Midbrain (tissue), 1 donor: ENCODE data around the gene CDH4.

Source experiments
- DNase-seq: peaks from one replicate; lab custom pipeline; 2025; lab: John Stamatoyannopoulos, UW

The CDH4 gene

GRCh38 chr20:61753987-61754956, 502.2 kb downstream of the CDH4 start:
- no peak for DNase-seq

- no peak for DNase-seq
These were observed 503.1 kb downstream of the CDH4 start for GRCh38 chr20:61754976-61755778.

GRCh38 chr20:61755971-61756845, 504.1 kb downstream of the CDH4 start:
- no peak for DNase-seq

GRCh38 chr20:61756966-61757677, 505.1 kb downstream of the CDH4 start:
- DNase-seq, result no peak

GRCh38 chr20:61757678-61758563, 505.9 kb downstream of the CDH4 start:
- DNase-seq, result no peak

- DNase-seq, result no peak
These were observed 506.6 kb downstream of the CDH4 start for GRCh38 chr20:61758564-61759200.

- no peak for DNase-seq
These were observed 507.4 kb downstream of the CDH4 start for GRCh38 chr20:61759286-61760065.

- DNase-seq, result peak; percentile 39
These were observed 508.3 kb downstream of the CDH4 start for GRCh38 chr20:61760321-61760720.

- DNase-seq, result no peak
These were observed 508.7 kb downstream of the CDH4 start for GRCh38 chr20:61760731-61761130.

- DNase-seq, result no peak
These were observed 509.5 kb downstream of the CDH4 start for GRCh38 chr20:61761453-61762166.

- no peak for DNase-seq
These were observed 510.2 kb downstream of the CDH4 start for GRCh38 chr20:61762167-61762710.

- DNase-seq, result no peak
These were observed 511.1 kb downstream of the CDH4 start for GRCh38 chr20:61762886-61763739.

- DNase-seq, result no peak
These were observed 511.8 kb downstream of the CDH4 start for GRCh38 chr20:61763740-61764400.

- no peak for DNase-seq
These were observed 512.5 kb downstream of the CDH4 start for GRCh38 chr20:61764471-61765025.

GRCh38 chr20:61765081-61765870, 513.2 kb downstream of the CDH4 start:
- no peak for DNase-seq
